WERI-Rb-1 (cell line): Measurements from ENCODE around the gene CIC.
"Not testable (repeated sequence)": the region's sequence is repeated elsewhere in the genome, so short reads cannot be mapped to it uniquely, and the experiment has no call there.

ENCODE experiments used
- DNase-seq: peaks from one replicate; pipeline ENCODE4 v3.0.0-alpha.2; 2020
- H3K27ac ChIP-seq: fragments of 250-450 bp; sonication (Bioruptor Pico); 2 replicates; pipeline ENCODE4 v1.5.1; 2020; ENCODE audit warnings: mild to moderate bottlenecking, moderate library complexity
- H3K27me3 ChIP-seq: fragments of 250-450 bp; sonication (Bioruptor Pico); 2 replicates; pipeline ENCODE4 v1.5.1; 2021; ENCODE audit warnings: mild to moderate bottlenecking, low read depth, moderate library complexity; ENCODE audit not compliant: insufficient read depth, severe bottlenecking
- H3K36me3 ChIP-seq: fragments of 250-450 bp; sonication (Bioruptor Pico); 2 replicates; pipeline ENCODE4 v1.5.1; 2020; ENCODE audit warnings: mild to moderate bottlenecking, moderate library complexity
- H3K4me3 ChIP-seq: 2 replicates; pipeline ENCODE4 v1.5.1; 2011; ENCODE audit warnings: low read depth, mild to moderate bottlenecking, control low read depth, low read length
- H3K9me3 ChIP-seq: fragments of 250-450 bp; sonication (Bioruptor Pico); 2 replicates; pipeline ENCODE4 v1.5.1; 2021; ENCODE audit warnings: mild to moderate bottlenecking, moderate library complexity; ENCODE audit not compliant: severe bottlenecking
- CTCF ChIP-seq: IDR thresholded peaks from 2 replicates; pipeline ENCODE4 v1.5.1; 2011; ENCODE audit warnings: low read depth, mild to moderate bottlenecking, control low read depth, inconsistent platforms, low read length

Gene CIC

GRCh38 chr19:42334697-42335373, 65.8 kb downstream of the CIC start:
- Histone ChIP-seq H3K27ac (no peak overlapping the region), H3K36me3 (peaks cover 20% of the 10 kb centered on the region), H3K27me3 (no peaks in the 10 kb centered on the region), H3K4me3 (no peak overlapping the region), H3K9me3 (no peaks in the 10 kb centered on the region)
- DNase-seq: no peak
- TF ChIP-seq CTCF: no peak

- peaks cover 20% of the 10 kb centered on the region for H3K36me3 ChIP-seq
- H3K27me3 ChIP-seq: no peaks in the 10 kb centered on the region
- no peaks in the 10 kb centered on the region for H3K9me3 ChIP-seq
- no peak for TF ChIP-seq CTCF
- H3K27ac ChIP-seq: no peak overlapping the region
- H3K4me3 ChIP-seq: no peak overlapping the region
- DNase-seq: no peak
Observed at GRCh38 chr19:42335374-42335936, 66.4 kb downstream of the CIC start.

GRCh38 chr19:42335971-42336370, 66.9 kb downstream of the CIC start:
- Histone ChIP-seq H3K9me3 (no peaks in the 10 kb centered on the region), H3K27ac (no peak overlapping the region), H3K36me3 (peaks cover 20% of the 10 kb centered on the region), H3K4me3 (no peak overlapping the region), H3K27me3 (no peaks in the 10 kb centered on the region)
- TF ChIP-seq CTCF: no peak
- no peak for DNase-seq

GRCh38 chr19:42339126-42339860, 70.2 kb downstream of the CIC start:
- not testable (repeated sequence) for H3K27me3 ChIP-seq, DNase-seq, H3K27ac ChIP-seq, H3K9me3 ChIP-seq, H3K4me3 ChIP-seq
- H3K36me3 ChIP-seq: peaks cover 22% of the 10 kb centered on the region

- H3K27ac ChIP-seq, H3K4me3 ChIP-seq: not testable (repeated sequence)
- H3K36me3 ChIP-seq: peaks cover 23% of the 10 kb centered on the region
Observed at GRCh38 chr19:42339922-42340321, 70.9 kb downstream of the CIC start.

GRCh38 chr19:42343344-42344110, 74.5 kb downstream of the CIC start:
- no peak for DNase-seq
- Histone ChIP-seq H3K36me3 (peaks cover 10% of the 10 kb centered on the region), H3K27ac (no peak overlapping the region), H3K9me3 (no peaks in the 10 kb centered on the region), H3K27me3 (no peaks in the 10 kb centered on the region), H3K4me3 (no peak overlapping the region)
- TF ChIP-seq CTCF: peak; percentile 50

More at GRCh38 chr19:42339922-42340321, 70.9 kb downstream of the CIC start:
- not testable (repeated sequence) for H3K9me3 ChIP-seq, H3K27me3 ChIP-seq, DNase-seq
